NCI-H526 (cell line): ENCODE measurements around the gene PIM2.

Experiments used
- DNase-seq, 2 experiments: peaks; one replicate each; lab custom pipeline; 2025; lab: John Stamatoyannopoulos, UW

PIM2 gene

GRCh38 chrX:48864210-48864609 is 54.6 kb downstream of the PIM2 start:
- DNase-seq = no peak
